ENCODE results near the gene RAB40C. TPM values are rescaled to one million over a fixed set of nuclear protein-coding genes. Genes with fewer than 3 reads are reported as not detected.

RAB40C gene
- total and polyA plus RNA-seq, 4 donors, result 6.1 to 11.0 (median 9.2) TPM

GRCh38 chr16:631808-632358, 42.0 kb downstream of the RAB40C start:
- DNase-seq (ENCODE audit: low spot score), result no peak
- H3K4me1 ChIP-seq (ENCODE audit: control insufficient read depth in 4 of 4, insufficient read depth in 4 of 4, low read length in 3 of 4), result peaks cover 33 to 60% (median 51%) of the 10 kb centered on the region in 4 donors
- no peak for TF ChIP-seq HNF4G (IDR thresholded peaks at IDR 0.05)
- TF ChIP-seq ATF3 (IDR thresholded peaks at IDR 0.05), result no peak
- no peak for TF ChIP-seq FOXA2 (IDR thresholded peaks at IDR 0.05)
- TF ChIP-seq GABPA (IDR thresholded peaks at IDR 0.05 in 1 of 2, conservative IDR thresholded peaks at IDR 0.05 in 1 of 2), result no peak
- no peak for TF ChIP-seq ZBTB33 (IDR thresholded peaks at IDR 0.05)
- TF ChIP-seq NR2F2 (IDR thresholded peaks at IDR 0.05), result no peak
- TF ChIP-seq YY1 (IDR thresholded peaks at IDR 0.05), result no peak
- TF ChIP-seq JUND (IDR thresholded peaks at IDR 0.05), result no peak
- TF ChIP-seq EGR1 (IDR thresholded peaks at IDR 0.05; ENCODE audit: low read depth in 2 of 2), result no peak
- no peak for TF ChIP-seq TAF1 (conservative IDR thresholded peaks at IDR 0.05)
- no peak for TF ChIP-seq SP1 (IDR thresholded peaks at IDR 0.05)
- no peak for TF ChIP-seq HNF4A (conservative IDR thresholded peaks at IDR 0.05)
- TF ChIP-seq RXRA (IDR thresholded peaks at IDR 0.05), result no peak
- no peak for TF ChIP-seq RAD21 (IDR thresholded peaks at IDR 0.05)
- TF ChIP-seq FOXA1 (IDR thresholded peaks at IDR 0.05), result no peak
- no peak for TF ChIP-seq REST (IDR thresholded peaks at IDR 0.05)
- TF ChIP-seq CTCF (IDR thresholded peaks at IDR 0.05; ENCODE audit: low read depth, low read length, missing input control), result no peak
- H3K27me3 ChIP-seq (ENCODE audit: control insufficient read depth in 4 of 4, insufficient read depth in 4 of 4, low read length in 3 of 4), result no peaks in the 10 kb centered on the region
- no peak overlapping the region for H3K9ac ChIP-seq (ENCODE audit: low read depth in 1 of 2, low read length in 2 of 2)
- 77% methylated on average over 9 of the region's 9 CpGs for whole genome bisulfite sequencing
- peaks cover 0 to 9% (median 1%) of the 10 kb centered on the region in 4 donors for H3K36me3 ChIP-seq (ENCODE audit: control insufficient read depth in 4 of 4, insufficient read depth in 3 of 4, low read depth in 1 of 4, low read length in 3 of 4)
- H3K4me3 ChIP-seq (ENCODE audit: low read depth in 1 of 3, low read length in 3 of 3), result no peak overlapping the region
- no peak overlapping the region for H3K27ac ChIP-seq (ENCODE audit: low read depth in 1 of 2, low read length in 2 of 2)
- no peaks in the 10 kb centered on the region for H3K9me3 ChIP-seq (ENCODE audit: control insufficient read depth in 4 of 4, low read length in 3 of 4)

Data from liver (tissue), 9 donors.